ENCODE measurements around the gene RUBCNL.

DNA sequence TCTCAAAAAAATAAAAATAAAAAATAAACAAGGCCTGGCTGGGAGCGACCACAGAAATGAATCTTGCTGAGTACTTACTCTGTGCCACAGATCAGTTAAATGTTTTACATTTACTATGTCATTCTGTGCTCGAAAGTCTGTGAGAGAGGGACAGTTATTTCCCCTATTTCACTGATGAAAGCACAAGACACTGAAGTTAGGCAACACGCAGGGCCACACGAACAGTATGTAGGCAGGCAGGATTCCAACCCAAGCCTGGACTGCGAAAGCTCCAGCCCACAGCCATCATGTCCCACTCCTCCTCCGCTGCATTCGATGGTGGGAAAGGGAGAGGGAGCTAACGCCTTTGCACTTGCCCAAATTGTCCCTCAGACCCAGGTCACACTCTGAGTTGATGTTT is 34.2 kb downstream of the RUBCNL start:
- TF ChIP-seq, protein P1, sequence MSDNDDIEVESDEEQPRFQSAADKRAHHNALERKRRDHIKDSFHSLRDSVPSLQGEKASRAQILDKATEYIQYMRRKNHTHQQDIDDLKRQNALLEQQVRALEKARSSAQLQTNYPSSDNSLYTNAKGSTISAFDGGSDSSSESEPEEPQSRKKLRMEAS (IDR thresholded peaks at IDR 0.05; ENCODE audit: insufficient read depth, insufficient read length) = no peak
- TF ChIP-seq, protein P2, sequence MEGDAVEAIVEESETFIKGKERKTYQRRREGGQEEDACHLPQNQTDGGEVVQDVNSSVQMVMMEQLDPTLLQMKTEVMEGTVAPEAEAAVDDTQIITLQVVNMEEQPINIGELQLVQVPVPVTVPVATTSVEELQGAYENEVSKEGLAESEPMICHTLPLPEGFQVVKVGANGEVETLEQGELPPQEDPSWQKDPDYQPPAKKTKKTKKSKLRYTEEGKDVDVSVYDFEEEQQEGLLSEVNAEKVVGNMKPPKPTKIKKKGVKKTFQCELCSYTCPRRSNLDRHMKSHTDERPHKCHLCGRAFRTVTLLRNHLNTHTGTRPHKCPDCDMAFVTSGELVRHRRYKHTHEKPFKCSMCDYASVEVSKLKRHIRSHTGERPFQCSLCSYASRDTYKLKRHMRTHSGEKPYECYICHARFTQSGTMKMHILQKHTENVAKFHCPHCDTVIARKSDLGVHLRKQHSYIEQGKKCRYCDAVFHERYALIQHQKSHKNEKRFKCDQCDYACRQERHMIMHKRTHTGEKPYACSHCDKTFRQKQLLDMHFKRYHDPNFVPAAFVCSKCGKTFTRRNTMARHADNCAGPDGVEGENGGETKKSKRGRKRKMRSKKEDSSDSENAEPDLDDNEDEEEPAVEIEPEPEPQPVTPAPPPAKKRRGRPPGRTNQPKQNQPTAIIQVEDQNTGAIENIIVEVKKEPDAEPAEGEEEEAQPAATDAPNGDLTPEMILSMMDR (IDR thresholded peaks at IDR 0.05; ENCODE audit: extremely low read depth in 1 of 2, insufficient read depth in 1 of 2, low read depth in 1 of 2, low read length in 2 of 2) = no peak
- TF ChIP-seq POLR2A (IDR thresholded peaks at IDR 0.05; ENCODE audit: low read depth, low read length) (no peak), POLR2AphosphoS5 (IDR thresholded peaks at IDR 0.05; ENCODE audit: insufficient read depth, low read depth, low read length) (no peak), EZH2 (IDR thresholded peaks at IDR 0.05; ENCODE audit: borderline replicate concordance, low read depth, low read length, severe bottlenecking) (no peak), FOS (IDR thresholded peaks at IDR 0.05; ENCODE audit: borderline replicate concordance, insufficient read depth, low read length) (no peak), JUN (IDR thresholded peaks at IDR 0.05; ENCODE audit: borderline replicate concordance, insufficient read depth, insufficient read length, low read depth) (no peak)
